Stimulated activated CD8-positive, alpha-beta memory T cell treated with anti-CD3 and anti-CD28 coated beads, Interleukin-2, amount 100 ng/mL, for 1 hour (primary cell): Measurements from ENCODE around the gene ETV2.
A peak's percentile ranks its signal among the peaks of the same experiment; 100 is the strongest.
"Not testable (repeated sequence)": the region's sequence is repeated elsewhere in the genome, so short reads cannot be mapped to it uniquely, and the experiment has no call there.

Source experiments
- DNase-seq, 2 donors: peaks; one replicate each; pipeline ENCODE4 v3.0.0-alpha.2; 2020; ENCODE audit warnings: low read depth in 2 of 2

Gene ETV2

GRCh38 chr19:35628565-35629331 is 12.8 kb upstream of the ETV2 start, which contains the start of gene RBM42:
Gene RBM42 (plus strand): TSS chr19:35629036. CDS start chr19:35629154, 118 bp downstream.
- peak; percentile 93 to 97 for DNase-seq

GRCh38 chr19:35629332-35629633 is 12.3 kb upstream of the ETV2 start:
- DNase-seq = no peak

GRCh38 chr19:35633727-35634440 is 7.7 kb upstream of the ETV2 start:
- DNase-seq = no peak

DNA sequence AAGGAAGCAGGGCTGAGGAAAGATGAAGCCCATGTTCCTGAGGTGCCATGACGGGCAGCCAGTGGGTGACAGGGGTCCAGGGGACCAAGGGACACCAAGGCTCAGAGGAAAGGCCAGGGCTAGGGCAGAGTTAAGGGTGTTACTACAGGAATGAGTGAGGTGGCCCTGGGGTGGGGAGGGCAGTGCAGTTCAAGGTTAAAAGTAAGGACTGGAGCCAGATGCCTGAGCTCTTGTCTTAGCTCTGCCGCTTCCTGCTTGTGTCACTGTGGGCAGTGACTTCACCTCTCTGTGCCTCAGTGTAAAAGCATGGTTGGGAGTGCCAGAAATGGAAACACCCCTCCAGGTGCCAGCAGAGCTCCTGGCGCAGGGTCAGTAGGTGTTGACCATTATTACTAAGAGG is 4.9 kb upstream of the ETV2 start:
- no peak for DNase-seq

DNA sequence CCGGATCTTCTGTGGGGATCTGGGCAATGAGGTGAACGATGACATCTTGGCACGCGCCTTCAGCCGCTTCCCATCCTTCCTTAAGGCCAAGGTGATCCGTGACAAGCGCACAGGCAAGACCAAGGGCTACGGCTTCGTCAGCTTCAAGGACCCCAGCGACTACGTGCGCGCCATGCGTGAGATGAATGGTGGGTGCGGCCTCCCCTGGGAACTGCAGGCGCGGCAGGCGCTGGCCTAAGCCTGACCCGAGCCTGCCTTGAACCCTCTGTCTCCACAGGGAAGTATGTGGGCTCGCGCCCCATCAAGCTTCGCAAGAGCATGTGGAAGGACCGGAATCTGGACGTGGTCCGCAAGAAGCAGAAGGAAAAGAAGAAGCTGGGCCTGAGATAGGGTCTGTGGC is 4.4 kb upstream of the ETV2 start:
- DNase-seq = no peak

- no peak for DNase-seq
Measured at GRCh38 chr19:35639321-35639639, 2.3 kb upstream of the ETV2 start.

GRCh38 chr19:35639863-35640262 is 1.7 kb upstream of the ETV2 start:
- DNase-seq = no peak

DNA sequence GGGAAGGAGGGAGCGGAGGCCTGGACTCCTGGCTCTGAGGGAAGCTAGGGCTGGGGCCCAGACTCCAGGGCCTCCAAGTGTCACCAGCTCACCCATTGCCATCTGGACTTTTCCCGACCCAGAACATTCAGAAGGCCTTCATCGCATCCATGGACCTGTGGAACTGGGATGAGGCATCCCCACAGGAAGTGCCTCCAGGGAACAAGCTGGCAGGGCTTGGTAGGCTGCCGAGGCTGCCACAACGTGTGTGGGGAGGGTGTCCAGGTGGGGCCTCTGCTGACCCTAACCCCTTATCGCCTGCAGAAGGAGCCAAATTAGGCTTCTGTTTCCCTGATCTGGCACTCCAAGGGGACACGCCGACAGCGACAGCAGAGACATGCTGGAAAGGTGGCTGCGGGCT is 767 bp downstream of the ETV2 start:
- DNase-seq = no peak

DNA sequence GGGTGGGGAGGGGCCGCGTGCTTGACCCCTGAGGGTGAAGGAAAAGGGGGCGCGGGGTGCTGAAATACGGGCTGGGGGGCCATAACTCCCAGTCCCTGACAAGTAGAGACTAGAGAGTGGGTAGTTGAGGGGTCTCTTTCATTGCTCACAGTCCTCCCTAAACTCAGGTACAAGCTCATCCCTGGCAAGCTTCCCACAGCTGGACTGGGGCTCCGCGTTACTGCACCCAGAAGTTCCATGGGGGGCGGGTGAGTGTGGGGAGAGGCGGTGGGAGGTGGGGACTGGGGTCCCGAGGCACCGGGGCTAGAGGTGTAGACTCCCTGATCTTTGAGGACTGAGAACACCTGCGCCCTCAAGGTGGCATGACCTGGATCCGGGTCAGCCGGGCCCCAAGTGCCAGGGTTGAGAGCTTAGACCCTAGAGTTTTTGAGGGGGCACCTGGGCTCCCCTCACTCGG is 1.3 kb downstream of the ETV2 start:
- DNase-seq = no peak

DNA sequence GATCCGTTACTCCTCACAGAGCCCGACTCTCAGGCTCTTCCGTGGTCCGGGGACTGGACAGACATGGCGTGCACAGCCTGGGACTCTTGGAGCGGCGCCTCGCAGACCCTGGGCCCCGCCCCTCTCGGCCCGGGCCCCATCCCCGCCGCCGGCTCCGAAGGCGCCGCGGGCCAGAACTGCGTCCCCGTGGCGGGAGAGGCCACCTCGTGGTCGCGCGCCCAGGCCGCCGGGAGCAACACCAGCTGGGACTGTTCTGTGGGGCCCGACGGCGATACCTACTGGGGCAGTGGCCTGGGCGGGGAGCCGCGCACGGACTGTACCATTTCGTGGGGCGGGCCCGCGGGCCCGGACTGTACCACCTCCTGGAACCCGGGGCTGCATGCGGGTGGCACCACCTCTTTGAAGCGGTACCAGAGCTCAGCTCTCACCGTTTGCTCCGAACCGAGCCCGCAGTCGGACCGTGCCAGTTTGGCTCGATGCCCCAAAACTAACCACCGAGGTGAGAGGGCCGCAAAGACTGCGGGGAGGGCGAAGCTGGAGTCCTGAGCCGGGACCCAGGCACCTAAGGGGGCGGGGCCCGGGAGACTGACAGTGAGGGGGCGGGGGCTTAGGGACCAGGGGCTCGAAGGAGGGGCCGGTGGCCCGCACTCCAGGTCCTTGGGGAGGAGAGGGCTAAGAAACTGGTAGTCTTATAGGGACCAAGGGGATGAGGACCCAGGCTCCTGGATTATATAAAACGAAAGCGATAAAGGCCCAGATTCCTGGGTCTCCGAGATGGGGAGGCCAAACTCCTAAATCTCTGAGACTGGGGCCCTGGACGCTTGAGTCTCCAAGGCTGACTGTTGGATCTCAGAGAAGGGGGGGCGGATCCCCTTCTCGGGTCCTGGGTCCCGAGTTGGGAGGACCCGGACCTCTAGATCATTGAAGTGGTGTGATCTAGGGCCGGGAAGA is 2.0 kb downstream of the ETV2 start:
- DNase-seq = peak; percentile 58 to 59

- DNase-seq = peak; percentile 84 to 91
Measured at GRCh38 chr19:35644206-35644986, 2.9 kb downstream of the ETV2 start.

DNA sequence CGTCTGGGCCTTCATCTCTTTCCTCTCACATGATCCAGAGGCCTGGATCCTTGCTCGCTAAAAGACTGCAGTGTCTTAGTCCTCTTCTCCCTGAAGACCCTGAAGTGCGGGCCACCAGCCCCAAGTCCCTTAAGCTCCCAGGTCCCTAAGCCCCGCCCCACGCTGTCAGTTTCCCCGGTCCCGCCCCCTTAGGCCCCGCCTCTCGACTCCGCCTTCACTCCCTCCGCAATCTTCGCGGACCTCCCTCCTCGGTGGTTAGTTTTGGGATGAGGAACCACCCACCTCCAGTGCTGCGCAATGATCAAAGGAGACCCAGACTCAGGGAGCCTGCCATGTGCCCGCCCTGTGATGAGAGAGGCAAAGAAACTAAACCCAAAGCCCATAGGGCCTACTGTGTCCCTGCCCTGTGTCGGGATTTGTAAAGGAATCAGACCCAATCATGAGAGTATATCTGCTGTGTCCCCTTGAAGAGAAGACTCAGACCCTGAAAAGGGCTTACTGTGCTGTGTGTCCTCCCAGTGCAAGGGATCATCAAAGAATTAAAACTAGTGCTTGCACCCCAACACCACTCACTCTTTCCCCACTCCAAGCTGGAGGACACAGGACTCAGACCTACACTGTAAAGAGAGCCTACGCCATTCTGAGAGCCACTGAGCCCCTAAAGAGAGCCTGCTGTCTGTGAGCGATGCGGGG is 3.6 kb downstream of the ETV2 start:
- peak in 1 of 2 donors; percentile 60 for DNase-seq

GRCh38 chr19:35645680-35646511 is 4.4 kb downstream of the ETV2 start:
- DNase-seq = no peak

- peak; percentile 80 to 84 for DNase-seq
Measured at GRCh38 chr19:35648017-35648961, 6.7 kb downstream of the ETV2 start, which contains the start of gene COX6B1. Gene COX6B1 (plus strand): TSS chr19:35648323. CDS start chr19:35651244, 2,921 bp downstream.

DNA sequence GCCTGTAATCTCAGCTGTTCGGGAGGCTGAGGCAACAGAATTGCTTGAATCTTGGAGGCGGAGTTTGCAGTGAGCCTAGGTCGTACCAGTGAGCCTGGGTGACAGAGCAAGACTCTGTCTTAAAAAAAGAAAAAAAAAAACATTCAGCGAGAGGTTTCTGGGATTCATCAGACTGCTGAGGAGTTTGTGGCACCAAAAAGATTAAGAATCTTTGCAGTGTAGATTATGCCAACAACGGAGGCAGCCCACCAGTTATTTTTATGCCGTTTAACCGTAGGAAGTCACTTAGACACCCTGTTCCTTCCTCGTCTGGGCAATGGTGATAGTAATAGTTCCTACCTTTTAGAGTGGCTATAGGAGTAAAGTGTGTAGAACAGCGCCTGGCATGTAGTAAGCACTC is 9.0 kb downstream of the ETV2 start:
- DNase-seq = no peak

DNA sequence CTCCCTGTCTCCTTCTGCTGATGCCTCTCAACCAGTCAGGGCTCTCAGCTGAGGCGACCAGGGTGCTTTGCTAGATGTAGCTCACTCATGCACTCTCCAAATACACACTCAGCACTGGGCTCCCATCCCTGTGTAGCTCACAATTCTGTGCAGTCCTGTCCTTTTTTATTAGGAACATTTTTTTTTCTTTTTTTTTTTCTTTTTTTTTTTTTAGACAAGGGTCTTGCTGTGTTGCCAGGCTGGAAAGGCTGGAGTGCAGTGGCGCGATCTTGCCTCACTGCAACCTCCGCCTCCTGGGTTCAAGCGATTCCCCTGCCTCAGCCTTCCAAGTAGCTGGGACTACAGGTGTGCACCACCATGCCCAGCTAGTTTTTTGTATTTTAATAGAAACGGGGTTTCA is 13.3 kb downstream of the ETV2 start:
- DNase-seq = not testable (repeated sequence)

GRCh38 chr19:35655600-35655999 is 14.1 kb downstream of the ETV2 start:
- DNase-seq = no peak

DNA sequence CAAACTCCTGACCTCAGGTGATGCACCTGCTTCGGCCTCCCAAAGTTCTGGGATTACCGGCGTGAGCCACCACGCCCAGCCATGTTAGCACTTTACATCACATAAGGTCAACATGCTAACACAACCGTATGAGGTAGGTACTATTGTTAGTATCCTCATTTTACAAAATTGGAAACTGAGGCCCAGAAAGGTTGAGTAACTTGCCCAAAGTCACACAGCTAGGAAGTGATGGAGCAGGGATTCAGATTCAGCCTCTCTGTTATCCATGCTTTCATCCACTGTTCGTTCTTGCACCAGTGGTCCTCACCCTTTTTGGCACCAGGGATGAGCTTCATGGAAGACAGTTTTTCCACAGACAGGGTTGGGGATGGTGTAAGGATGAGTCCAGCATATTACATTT is 15.2 kb downstream of the ETV2 start:
- DNase-seq = no peak
